ENCODE measurements around the gene DCTD. TPM values are rescaled to one million over a fixed set of nuclear protein-coding genes. Genes with fewer than 3 reads are reported as not detected.

DCTD gene
- total RNA-seq, 6 donors from 2014 or later, result 31.2 to 96.4 (median 70.7) TPM

DNA sequence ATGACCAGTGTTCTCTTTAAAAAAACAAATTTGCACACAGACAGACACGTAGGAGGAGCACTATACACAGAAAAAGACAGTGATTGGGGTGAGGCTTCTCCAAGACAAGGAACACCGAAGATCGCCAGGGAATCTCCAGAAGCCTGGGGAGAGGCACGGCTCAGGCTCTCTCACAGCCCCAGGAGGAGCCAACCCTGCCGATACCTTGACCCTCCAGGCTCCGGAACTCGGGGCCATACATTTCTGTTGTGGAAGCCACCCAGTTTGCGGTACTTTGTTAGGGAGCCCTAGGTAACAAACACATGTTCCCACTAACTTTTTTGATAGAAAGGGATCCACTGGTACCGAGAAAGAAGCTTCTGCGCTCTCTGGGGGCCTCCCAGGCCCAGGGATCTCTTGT lies 55.8 kb downstream of the DCTD start:
- WGBS, 2 donors, result 82% methylated on average over 8 to 10 of the region's 10 CpGs
- H3K27me3 ChIP-seq, result no peaks in the 10 kb centered on the region
- H3K36me3 ChIP-seq, result no peaks in the 10 kb centered on the region
- no peak overlapping the region for H3K4me3 ChIP-seq
- no peak overlapping the region for H3K27ac ChIP-seq
- TF ChIP-seq POLR2AphosphoS5 (IDR thresholded peaks at IDR 0.05) (no peak), EP300 (IDR thresholded peaks at IDR 0.05) (no peak), CTCF (IDR thresholded peaks at IDR 0.05) (no peak), POLR2A (IDR thresholded peaks at IDR 0.05) (no peak)
- peaks cover 0 to 11% (median 0%) of the 10 kb centered on the region in 4 donors for H3K4me1 ChIP-seq
- no peaks in the 10 kb centered on the region for H3K9me3 ChIP-seq
- DNase-seq, result no peak
- no peak for ATAC-seq (ENCODE audit: low FRiP score in 2 of 2)

DNA sequence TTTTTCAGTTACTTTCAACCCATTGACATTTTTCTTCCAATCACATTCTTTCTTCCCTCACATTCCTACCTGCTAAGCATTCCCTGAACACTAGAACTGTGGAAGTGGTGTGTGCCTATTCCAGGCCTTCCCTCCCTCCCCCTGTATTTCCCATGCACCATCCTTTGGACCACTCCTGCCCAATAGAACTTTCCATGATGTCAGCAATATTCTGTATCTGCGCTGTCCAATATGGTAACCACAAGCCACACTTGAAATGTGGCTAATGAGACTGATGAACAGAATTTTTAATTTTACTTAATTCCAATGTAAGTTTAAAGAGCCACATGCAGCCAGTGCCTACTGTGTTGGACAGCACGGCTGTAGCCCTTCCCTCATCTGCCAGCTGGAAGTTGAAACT lies 57.5 kb downstream of the DCTD start:
- no peaks in the 10 kb centered on the region for H3K27me3 ChIP-seq
- no peak overlapping the region for H3K4me3 ChIP-seq
- WGBS, 2 donors, result 100% methylated on average over 2 of the region's 2 CpGs

GRCh38 chr4:182858711-182859110 lies 58.5 kb downstream of the DCTD start:
- WGBS, 2 donors, result 94 to 95% methylated on average over 4 of the region's 4 CpGs
- Histone ChIP-seq H3K4me3 (no peak overlapping the region), H3K27me3 (no peaks in the 10 kb centered on the region), H3K36me3 (no peaks in the 10 kb centered on the region), H3K4me1 (peaks cover 0 to 11% (median 0%) of the 10 kb centered on the region in 4 donors), H3K27ac (no peak overlapping the region), H3K9me3 (peaks cover 0 to under 1% (median 0%) of the 10 kb centered on the region in 4 donors)
- no peak for TF ChIP-seq CTCF (IDR thresholded peaks at IDR 0.05)
- TF ChIP-seq POLR2A (IDR thresholded peaks at IDR 0.05), result no peak
- TF ChIP-seq EP300 (IDR thresholded peaks at IDR 0.05), result no peak
- TF ChIP-seq POLR2AphosphoS5 (IDR thresholded peaks at IDR 0.05), result no peak
- DNase-seq (no peak), ATAC-seq (ENCODE audit: low FRiP score in 2 of 2) (no peak)

More for the DNA sequence above, 57.5 kb downstream of the DCTD start:
- TF ChIP-seq EP300 (IDR thresholded peaks at IDR 0.05), result no peak
- TF ChIP-seq POLR2A (IDR thresholded peaks at IDR 0.05), result no peak
- no peak for TF ChIP-seq CTCF (IDR thresholded peaks at IDR 0.05)
- TF ChIP-seq POLR2AphosphoS5 (IDR thresholded peaks at IDR 0.05), result no peak
- Histone ChIP-seq H3K36me3 (no peaks in the 10 kb centered on the region), H3K27ac (no peak overlapping the region), H3K9me3 (no peaks in the 10 kb centered on the region), H3K4me1 (peaks cover 0 to 11% (median 0%) of the 10 kb centered on the region in 4 donors)
- ATAC-seq (ENCODE audit: low FRiP score in 2 of 2) (no peak), DNase-seq (no peak)

- H3K36me3 ChIP-seq, result no peaks in the 10 kb centered on the region
- no peaks in the 10 kb centered on the region for H3K4me1 ChIP-seq
- H3K27me3 ChIP-seq, result no peaks in the 10 kb centered on the region
- no peak overlapping the region for H3K27ac ChIP-seq
- peaks cover 0 to 5% (median 2%) of the 10 kb centered on the region in 4 donors for H3K9me3 ChIP-seq
- TF ChIP-seq CTCF (IDR thresholded peaks at IDR 0.05) (no peak), POLR2AphosphoS5 (IDR thresholded peaks at IDR 0.05) (no peak), POLR2A (IDR thresholded peaks at IDR 0.05) (no peak), EP300 (IDR thresholded peaks at IDR 0.05) (no peak)
- H3K4me3 ChIP-seq, result no peak overlapping the region
- ATAC-seq (ENCODE audit: low FRiP score in 2 of 2) (no peak), DNase-seq (peak in 1 of 2 donors; percentile 72)
- 91 to 94% methylated on average over 15 of the region's 15 CpGs for WGBS, 2 donors
Observed at GRCh38 chr4:182856862-182857261, 60.3 kb downstream of the DCTD start.

GRCh38 chr4:182855877-182856276 lies 61.3 kb downstream of the DCTD start:
- DNase-seq (no peak), ATAC-seq (ENCODE audit: low FRiP score in 2 of 2) (no peak)
- no peaks in the 10 kb centered on the region for H3K36me3 ChIP-seq
- H3K27ac ChIP-seq, result no peak overlapping the region
- H3K4me1 ChIP-seq, result no peaks in the 10 kb centered on the region
- H3K9me3 ChIP-seq, result peaks cover 0 to 5% (median 2%) of the 10 kb centered on the region in 4 donors
- H3K27me3 ChIP-seq, result no peaks in the 10 kb centered on the region
- no peak overlapping the region for H3K4me3 ChIP-seq
- 86 to 88% methylated on average over 5 to 13 of the region's 13 CpGs for WGBS, 2 donors
- TF ChIP-seq EP300 (IDR thresholded peaks at IDR 0.05) (no peak), POLR2AphosphoS5 (IDR thresholded peaks at IDR 0.05) (no peak), POLR2A (IDR thresholded peaks at IDR 0.05) (no peak), CTCF (IDR thresholded peaks at IDR 0.05) (no peak)
